Measurements from ENCODE around the gene PSG11.
"Not testable (repeated sequence)": the region's sequence is repeated elsewhere in the genome, so short reads cannot be mapped to it uniquely, and the experiment has no call there.

Gene PSG11

GRCh38 chr19:43026369-43026768 lies at the start of gene PSG11:
TSS of gene PSG11 (minus strand) at chr19:43026469. CDS start at chr19:43026372, 97 bp downstream.
- not testable (repeated sequence) for DNase-seq (ENCODE audit: low read depth in 2 of 2)

- not testable (repeated sequence) for DNase-seq (ENCODE audit: low read depth in 2 of 2)
Measured at GRCh38 chr19:43062418-43062817, 36.1 kb upstream of the PSG11 start.

- DNase-seq (ENCODE audit: low read depth in 2 of 2), result not testable (repeated sequence)
Measured at GRCh38 chr19:43061326-43061725, 35.1 kb upstream of the PSG11 start.

- DNase-seq (ENCODE audit: low read depth in 2 of 2), result not testable (repeated sequence)
Measured at GRCh38 chr19:43060254-43060653, 34.0 kb upstream of the PSG11 start.

- not testable (repeated sequence) for DNase-seq (ENCODE audit: low read depth in 2 of 2)
Measured at GRCh38 chr19:43059482-43059881, 33.2 kb upstream of the PSG11 start.

GRCh38 chr19:43058440-43058839 lies 32.2 kb upstream of the PSG11 start:
- not testable (repeated sequence) for DNase-seq (ENCODE audit: low read depth in 2 of 2)

GRCh38 chr19:43047966-43048365 lies 21.7 kb upstream of the PSG11 start:
- DNase-seq (ENCODE audit: low read depth in 2 of 2), result not testable (repeated sequence)

- not testable (repeated sequence) for DNase-seq (ENCODE audit: low read depth in 2 of 2)
Measured at GRCh38 chr19:43046578-43046977, 20.3 kb upstream of the PSG11 start.

GRCh38 chr19:43043492-43044180 lies 17.4 kb upstream of the PSG11 start:
- not testable (repeated sequence) for DNase-seq (ENCODE audit: low read depth in 2 of 2)

GRCh38 chr19:43031645-43032044 lies 5.4 kb upstream of the PSG11 start:
- not testable (repeated sequence) for DNase-seq (ENCODE audit: low read depth in 2 of 2)

- no peak for DNase-seq (ENCODE audit: low read depth in 2 of 2)
Measured at GRCh38 chr19:43028866-43029265, 2.6 kb upstream of the PSG11 start.

- not testable (repeated sequence) for DNase-seq (ENCODE audit: low read depth in 2 of 2)
Measured at GRCh38 chr19:43027985-43028384, 1.7 kb upstream of the PSG11 start.

GRCh38 chr19:43027061-43027460 lies 792 bp upstream of the PSG11 start:
- not testable (repeated sequence) for DNase-seq (ENCODE audit: low read depth in 2 of 2)

GRCh38 chr19:43022098-43022497 lies 4.2 kb downstream of the PSG11 start:
- DNase-seq (ENCODE audit: low read depth in 2 of 2), result not testable (repeated sequence)

- not testable (repeated sequence) for DNase-seq (ENCODE audit: low read depth in 2 of 2)
Measured at GRCh38 chr19:43021629-43022028, 4.6 kb downstream of the PSG11 start.

GRCh38 chr19:43019588-43019987 lies 6.7 kb downstream of the PSG11 start:
- not testable (repeated sequence) for DNase-seq (ENCODE audit: low read depth in 2 of 2)

- DNase-seq (ENCODE audit: low read depth in 2 of 2), result not testable (repeated sequence)
Measured at GRCh38 chr19:43005841-43006240, 20.4 kb downstream of the PSG11 start.

GRCh38 chr19:43004846-43005245 lies 21.4 kb downstream of the PSG11 start:
- DNase-seq (ENCODE audit: low read depth in 2 of 2), result not testable (repeated sequence)

- DNase-seq (ENCODE audit: low read depth in 2 of 2), result not testable (repeated sequence)
Measured at GRCh38 chr19:43003634-43004033, 22.6 kb downstream of the PSG11 start.

GRCh38 chr19:43002948-43003347 lies 23.3 kb downstream of the PSG11 start:
- not testable (repeated sequence) for DNase-seq (ENCODE audit: low read depth in 2 of 2)

- not testable (repeated sequence) for DNase-seq (ENCODE audit: low read depth in 2 of 2)
Measured at GRCh38 chr19:42996161-42996560, 30.1 kb downstream of the PSG11 start.

GRCh38 chr19:42992029-42992604 lies 34.2 kb downstream of the PSG11 start:
- DNase-seq (ENCODE audit: low read depth in 2 of 2), result not testable (repeated sequence)

GRCh38 chr19:42989851-42990250 lies 36.4 kb downstream of the PSG11 start:
- DNase-seq (ENCODE audit: low read depth in 2 of 2), result no peak

All from stimulated activated CD4-positive, alpha-beta T cell treated with anti-CD3 and anti-CD28 coated beads, Interleukin-15, amount 100 ng/mL, for 48 hours (primary cell).